LHCN-M2 (cell line): ENCODE measurements around the gene IL17B. TPM values are rescaled to one million over a fixed set of nuclear protein-coding genes. Genes with fewer than 3 reads are reported as not detected.

Experiments used
- DNase-seq: peaks from one replicate; pipeline ENCODE4 v3.0.0-alpha.2; 2012; ENCODE audit warnings: low read depth
- polyA plus RNA-seq: library from polyadenylated mRNA; unstranded; fragments of >200 nt; gene quantifications from one replicate; pipeline ENCODE4 v1.2.1, GENCODE V29; 2012; ENCODE audit warnings: missing spikeins
- total RNA-seq: library from RNA; depleted of rRNA; stranded (reverse); fragments of >200 nt; gene quantifications from 2 replicates; pipeline ENCODE4 v1.2.3, GENCODE V29; 2014; rRNA removed

Gene IL17B, protein sequence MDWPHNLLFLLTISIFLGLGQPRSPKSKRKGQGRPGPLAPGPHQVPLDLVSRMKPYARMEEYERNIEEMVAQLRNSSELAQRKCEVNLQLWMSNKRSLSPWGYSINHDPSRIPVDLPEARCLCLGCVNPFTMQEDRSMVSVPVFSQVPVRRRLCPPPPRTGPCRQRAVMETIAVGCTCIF
- total RNA-seq: not detected in 2 replicates
- not detected for polyA plus RNA-seq

DNA sequence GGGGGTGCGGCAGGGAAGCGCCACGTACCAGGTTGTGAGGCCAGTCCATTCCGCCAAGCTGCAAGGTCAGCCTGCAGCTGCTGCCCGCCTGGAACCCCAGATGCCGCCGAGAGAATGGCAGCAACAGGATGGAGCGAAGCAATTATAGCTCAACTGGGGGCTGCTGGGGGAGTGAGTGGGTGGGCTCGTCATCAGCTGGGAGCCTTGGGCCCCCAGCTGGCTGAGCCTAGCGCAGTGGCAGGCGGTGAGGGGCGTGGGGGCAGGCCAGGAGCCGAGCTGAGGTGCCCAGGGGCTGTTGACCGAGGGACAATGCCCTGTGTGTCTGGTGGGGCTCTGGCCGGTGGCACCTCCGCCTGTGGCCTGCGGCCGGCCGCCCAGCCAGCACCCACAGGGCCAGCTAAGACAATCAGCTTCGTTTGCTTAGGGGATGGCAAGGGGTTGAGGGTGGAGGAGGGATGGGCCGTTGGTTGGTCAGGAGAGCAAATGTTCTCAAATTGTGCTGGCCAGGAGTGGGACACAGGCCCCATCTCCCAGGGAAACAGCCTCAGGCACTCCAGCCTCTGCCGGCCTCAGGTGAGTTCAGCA, at the start of gene IL17B:
IL17B (minus strand) TSS at position 116 of the 585 bp plus-strand sequence; CDS start at position 49, 67 bp downstream.
- DNase-seq: no peak

- no peak for DNase-seq
Measured at GRCh38 chr5:149428032-149428431, 48.9 kb upstream of the IL17B start.

DNA sequence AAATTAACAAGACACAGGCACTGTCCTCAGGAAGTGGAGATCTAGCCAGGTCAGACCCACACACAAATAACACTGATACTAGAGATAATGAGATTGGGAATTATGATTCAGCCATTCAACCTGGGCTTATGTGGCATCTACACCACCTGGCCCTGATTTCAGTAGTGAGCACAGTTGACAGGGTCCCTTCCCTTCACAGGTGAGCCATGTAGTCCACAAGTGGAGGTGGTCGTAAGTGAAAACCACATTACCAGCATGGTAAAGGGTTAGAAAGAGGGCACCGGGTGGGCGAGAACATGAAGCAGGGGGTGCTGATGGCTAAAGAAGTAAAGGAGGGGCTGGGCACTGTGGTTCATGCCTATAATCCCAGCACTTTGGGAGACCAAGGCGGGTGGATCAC, 48.3 kb upstream of the IL17B start:
- no peak for DNase-seq

DNA sequence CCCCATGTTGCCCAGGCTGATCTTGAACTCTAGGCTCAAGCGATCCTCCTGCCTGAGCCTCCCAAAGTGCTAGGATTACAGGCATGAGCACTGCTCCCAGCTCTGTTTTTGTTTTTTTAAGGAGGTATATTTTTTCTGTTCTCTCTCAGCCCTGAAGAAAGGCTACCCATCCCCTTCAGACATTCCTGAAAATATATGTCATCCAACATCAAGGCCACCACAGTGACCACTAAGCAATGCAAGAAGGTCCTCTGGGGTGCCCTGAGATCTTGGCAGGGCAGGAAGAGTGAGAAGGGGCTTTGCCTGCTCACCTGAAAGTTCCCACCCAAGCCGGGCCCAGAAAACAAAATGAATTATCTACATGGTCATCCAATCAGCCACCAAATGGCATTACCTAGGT, 47.8 kb upstream of the IL17B start:
- DNase-seq: peak; percentile 21

DNA sequence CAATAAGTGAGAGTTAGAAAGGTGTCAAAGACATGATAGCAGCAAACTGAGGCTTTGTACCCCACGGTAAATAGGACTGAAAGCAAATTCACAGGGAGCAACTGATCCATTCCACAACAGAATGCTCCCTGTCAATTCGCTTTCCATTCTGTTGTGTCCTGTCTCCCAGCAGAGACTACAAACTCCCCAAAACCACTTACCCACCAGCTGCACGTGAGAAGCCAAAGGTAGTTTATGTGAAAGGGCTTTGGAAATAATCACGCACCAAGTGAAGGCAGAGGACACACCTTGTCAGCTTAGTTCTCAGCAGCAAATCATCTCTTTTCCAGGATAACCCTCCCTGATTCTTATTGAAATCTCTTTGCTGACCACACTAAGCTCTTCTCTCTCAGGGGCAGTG, 46.6 kb upstream of the IL17B start:
- no peak for DNase-seq

DNA sequence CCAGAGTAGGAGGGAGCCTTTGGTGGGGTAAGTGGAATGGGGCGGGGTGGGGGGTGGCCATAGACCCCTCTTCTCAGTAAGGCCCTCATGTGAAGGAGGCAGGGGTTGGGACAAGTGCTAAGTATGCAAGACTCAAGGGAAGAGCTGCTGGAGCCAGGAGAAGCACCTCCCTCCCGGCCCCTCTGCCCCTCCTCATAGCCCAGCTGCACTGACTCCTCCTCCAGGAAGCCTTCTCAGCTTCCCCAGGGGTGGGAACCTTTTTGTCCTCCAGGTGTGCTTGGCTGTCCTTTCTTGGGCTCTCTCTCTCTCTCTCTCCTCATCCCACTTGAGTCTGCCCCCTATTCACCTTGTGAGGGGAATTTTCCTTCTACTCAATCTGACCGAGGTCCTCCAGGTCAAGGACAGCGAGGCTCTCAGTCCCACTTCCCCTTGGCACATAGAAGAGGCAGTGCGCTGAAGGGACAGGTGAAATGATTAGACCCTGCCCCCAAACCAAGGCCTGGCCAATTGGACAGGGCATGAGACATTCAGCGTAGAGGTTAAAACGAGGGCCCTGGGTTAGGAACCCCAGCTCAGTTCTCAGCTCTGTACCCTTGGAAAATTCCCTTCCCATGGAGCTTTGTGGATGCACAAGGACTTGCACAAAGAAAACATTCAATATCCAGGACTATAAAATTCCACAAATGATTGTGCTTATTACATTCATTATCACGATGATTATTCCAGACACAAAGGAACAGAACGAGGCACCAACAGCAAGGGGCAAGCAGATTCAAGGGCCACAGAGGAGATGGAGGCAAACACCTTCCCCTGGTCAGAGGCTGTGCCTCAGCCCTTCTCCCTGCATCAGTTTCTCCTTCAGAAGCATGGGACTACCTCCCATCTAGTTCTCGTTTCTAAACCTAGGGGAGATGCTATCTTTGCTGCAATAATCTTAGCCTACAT, 45.6 kb upstream of the IL17B start:
- no peak for DNase-seq

- no peak for DNase-seq
Measured at GRCh38 chr5:149423794-149424268, 44.7 kb upstream of the IL17B start.

GRCh38 chr5:149423049-149423793, 44.1 kb upstream of the IL17B start:
- DNase-seq: no peak

GRCh38 chr5:149422366-149423048, 43.4 kb upstream of the IL17B start:
- no peak for DNase-seq

DNA sequence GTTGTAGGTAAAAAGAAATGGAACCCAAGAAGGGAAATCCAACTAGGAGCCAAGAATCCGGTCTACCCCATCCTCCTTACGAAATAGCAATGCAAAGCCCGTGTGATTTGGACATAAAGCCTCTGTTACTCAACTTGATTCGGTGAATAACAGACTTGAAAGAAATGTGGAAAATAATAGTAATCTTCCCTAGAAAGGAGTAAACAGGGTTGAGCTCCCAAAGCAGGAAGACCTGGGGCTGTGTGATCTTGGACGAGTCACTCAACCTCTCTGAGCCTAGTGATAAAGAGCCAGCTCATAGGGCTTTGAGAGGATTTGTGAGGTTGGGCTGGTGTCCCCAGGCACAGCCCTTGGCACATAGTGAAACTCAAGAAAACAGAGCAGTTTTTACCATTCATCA, 42.7 kb upstream of the IL17B start:
- no peak for DNase-seq

DNA sequence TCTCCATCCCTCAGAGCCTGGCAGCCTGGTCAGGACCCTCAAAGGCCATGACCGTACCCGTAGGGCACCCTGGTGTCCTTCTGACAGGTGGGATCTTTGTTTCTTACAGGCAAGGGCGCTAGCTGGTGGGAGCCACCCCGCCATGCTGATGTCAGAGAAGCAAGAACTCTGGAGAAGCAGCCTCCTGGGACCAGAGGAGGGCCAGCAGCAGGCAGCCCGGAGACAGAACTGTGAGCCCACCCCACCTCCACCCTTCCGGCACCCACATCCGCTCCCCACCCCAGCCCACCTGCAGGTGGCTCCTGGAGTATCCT, 42.2 kb upstream of the IL17B start:
- no peak for DNase-seq

GRCh38 chr5:149420545-149421371, 41.7 kb upstream of the IL17B start:
- no peak for DNase-seq

DNA sequence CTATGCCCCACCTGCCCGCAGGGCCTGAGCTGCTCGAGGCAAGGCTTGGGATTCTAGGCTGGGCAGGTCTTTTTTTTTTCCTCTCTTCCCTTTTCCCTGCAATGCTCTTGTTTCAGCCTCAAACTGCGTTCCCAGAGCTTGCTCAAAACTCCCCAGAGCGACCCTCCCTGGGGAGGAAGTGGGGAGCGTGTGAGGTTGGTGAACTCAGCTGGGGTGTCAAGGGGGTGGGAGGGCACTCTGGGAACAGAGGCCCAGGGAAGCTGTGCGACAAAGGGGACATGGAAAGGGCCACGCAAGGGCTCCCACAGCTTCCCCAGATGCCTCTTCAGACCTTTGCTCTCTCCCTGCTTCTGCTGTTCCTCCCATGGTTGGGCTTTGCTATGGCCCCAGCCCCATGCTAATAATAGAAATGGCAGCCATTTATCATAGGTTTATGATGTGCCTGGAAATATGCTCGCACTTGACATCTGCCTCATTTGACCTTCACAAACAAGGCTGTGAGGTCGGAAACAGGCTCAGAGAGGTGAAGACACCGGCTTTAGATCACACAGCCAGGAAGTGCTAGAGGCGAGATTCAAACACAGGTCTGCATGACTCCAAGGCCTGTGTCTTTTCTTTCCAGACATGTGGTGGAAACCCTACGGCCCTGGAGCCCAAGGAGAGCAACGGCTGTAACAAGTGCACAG, 40.9 kb upstream of the IL17B start:
- no peak for DNase-seq

GRCh38 chr5:149419532-149419858, 40.4 kb upstream of the IL17B start:
- DNase-seq: no peak

DNA sequence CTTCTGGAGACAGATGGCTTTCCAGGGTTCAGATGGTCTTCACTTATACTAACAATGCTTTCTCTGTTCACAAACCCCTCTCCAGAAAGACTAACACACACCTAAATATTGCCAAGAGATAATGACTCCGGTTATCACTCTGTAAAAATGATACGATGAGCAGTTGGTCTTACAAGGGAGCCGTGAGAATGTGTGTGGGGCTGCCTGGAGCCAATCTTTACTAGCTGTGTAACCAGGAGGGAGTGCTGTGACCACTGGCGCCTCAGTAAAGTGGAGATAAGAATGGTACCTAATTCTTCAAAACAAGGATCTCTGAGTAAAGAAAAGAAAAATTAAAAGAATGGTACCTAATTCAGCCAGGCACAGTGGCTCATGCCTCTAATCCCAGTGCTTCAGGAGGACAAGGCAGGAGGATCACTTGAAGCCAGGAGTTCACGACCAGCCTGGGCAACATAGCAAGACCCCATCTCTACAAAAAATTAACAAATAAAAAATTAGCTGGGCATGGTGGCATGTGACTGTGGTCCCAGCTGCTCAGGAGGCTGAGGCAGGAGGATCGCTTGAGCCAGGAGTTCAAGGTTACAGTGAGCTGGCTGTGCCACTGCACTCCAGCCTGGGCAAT, 39.9 kb upstream of the IL17B start:
- DNase-seq: no peak

DNA sequence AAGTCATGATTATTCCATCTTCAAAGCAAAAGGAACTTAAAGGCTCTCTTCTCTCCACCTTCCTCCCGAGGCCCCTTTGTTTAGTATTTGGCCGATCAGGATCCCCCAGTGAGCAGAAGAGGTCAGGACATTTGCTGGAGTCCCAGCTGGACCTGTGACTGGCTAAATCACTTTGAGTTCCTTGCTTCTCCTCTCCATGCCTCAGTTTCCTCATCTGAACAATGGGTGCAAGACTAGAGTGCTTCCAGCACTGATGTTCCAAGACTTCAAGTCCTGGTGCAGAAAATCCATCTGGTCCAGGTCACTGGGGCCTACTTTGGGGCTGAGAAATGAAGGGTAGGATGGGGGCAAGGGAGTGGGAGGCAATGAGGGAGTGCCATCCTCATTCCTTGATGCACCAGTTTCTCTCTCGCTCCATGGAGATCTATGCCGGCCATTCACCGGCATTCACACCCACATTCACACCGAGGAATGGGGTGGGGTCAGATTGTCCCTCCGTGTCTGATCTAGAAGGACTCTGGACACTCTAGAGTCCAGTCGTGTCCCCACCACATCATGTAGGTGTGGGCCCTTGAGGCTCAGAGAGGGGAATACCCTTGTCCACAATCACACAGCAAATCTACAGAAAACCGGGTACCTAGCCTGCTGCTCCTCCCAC, 38.7 kb upstream of the IL17B start:
- DNase-seq: no peak

DNA sequence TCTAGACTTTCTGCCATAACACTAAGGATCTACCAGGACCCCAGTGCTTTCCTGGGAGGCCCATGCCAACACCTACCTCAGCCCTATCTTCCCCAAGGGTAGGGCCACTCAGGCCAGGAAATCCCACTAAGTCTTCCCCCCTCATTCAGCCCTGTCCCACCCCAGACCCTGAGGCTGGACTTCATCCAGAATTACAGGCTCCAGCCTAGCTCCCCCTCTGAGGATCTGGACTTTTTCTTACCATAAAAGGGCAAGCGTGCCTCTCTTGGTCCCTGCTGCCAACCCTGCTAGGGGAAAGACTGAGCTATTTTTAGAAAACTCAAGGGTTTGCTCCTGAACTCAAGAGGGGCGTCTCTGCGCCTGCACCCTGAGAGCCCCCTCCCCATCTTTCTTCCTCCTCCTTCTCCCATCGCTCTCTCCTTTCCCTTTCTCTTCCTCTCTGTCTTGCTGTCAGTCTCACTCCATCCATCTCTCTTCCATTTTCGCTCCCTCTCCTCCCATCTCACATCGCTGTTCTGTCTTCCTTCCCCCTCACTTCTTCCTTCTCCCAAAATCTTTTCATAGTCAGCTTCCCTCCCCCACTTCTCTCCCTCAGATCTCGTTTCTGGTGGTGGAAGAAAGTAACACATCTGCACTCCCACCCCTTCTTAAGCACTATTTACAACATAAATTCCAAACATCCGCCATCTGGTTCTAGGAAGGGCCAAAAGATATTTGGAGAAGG, 38.1 kb upstream of the IL17B start:
- no peak for DNase-seq
